Stimulated activated CD4-positive, alpha-beta T cell treated with anti-CD3 and anti-CD28 coated beads, Interleukin-2, amount 100 ng/mL, for 48 hours (primary cell): ENCODE results near the gene GET3.

Experiments used
- DNase-seq, 2 donors: peaks; one replicate each; pipeline ENCODE4 v3.0.0-alpha.2; 2020

GET3 gene

GRCh38 chr19:12754465-12755196, 17.3 kb downstream of the GET3 start:
- DNase-seq: no peak

GRCh38 chr19:12756150-12756883, 19.0 kb downstream of the GET3 start:
- DNase-seq: no peak

DNA sequence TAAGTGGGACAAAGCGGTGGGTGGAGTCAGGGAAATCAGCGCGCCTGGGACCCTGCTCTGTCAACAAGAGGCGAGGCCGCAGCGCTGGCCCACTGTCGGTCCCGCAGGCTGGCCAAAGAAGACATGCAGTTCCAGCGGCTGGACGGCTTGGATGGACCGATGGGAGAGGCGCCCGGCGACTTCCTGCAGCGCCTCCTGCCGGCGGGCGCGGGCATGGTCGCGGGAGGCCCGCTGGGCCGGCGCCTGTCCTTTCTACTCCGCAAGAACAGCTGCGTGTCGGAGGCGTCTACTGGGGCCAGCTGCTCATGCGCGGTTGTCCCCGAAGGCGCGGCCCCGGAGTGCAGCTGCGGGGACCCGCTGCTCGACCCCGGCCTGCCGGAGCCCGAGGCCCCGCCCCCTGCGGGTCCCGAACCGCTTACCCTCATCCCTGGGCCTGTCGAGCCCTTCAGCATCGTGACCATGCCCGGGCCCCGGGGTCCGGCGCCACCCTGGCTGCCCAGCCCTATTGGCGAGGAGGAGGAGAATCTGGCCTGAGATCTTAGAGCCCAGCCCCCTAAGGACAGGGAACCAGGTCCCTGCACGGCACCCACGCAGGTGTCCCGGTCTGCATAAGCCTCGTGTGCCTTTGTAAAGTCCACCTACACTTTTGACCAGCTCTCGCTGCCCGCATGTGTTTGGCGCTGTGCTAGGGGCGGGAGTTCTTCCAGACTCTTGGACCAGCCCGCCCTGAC, 20.4 kb downstream of the GET3 start:
- peak; percentile 71 to 78 for DNase-seq

DNA sequence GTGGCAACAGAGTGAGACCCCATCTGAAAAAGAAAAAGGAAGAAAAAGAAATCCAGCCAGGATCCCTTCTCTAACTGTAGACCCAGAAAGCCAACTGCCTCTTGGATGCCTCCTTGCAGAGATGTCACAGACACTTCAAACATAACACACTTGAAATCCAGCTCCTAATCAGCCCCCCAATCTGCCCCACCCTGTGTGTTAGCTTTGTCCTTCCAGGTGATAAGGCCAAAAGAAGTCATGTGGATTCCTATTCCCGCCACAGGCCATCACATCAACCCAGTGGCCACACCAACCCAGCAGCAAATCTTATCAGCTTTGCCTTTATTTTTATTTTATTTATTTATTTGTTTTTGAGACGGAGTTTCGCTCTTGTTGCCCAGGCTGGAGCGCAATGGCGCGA, 22.4 kb downstream of the GET3 start:
- DNase-seq: no peak

- no peak for DNase-seq
Measured at GRCh38 chr19:12763100-12763499, 25.8 kb downstream of the GET3 start.

GRCh38 chr19:12764698-12765097, 27.4 kb downstream of the GET3 start:
- no peak for DNase-seq

- DNase-seq: peak in 1 of 2 donors; percentile 92
Measured at GRCh38 chr19:12766051-12766521, 28.8 kb downstream of the GET3 start.

DNA sequence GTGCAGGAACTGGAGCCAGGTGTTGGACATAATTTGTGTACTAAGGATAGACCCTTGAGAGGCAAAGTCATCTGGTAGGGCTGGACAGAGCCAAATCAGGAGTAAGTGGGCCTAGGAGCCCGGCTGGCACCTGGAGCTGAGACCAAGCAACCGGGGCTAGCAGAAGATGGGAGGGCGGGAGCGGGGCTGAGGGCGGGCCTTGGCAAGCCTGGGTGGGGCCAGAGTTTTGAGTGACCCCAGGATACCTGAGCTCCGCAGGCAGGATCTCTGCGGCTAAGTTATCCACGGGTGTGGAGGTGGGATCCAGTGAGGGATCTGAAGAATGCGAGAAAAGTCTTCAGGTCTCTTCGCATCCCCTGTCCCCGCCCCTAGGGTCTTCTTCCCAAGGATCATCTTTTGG, 29.9 kb downstream of the GET3 start:
- DNase-seq: no peak

- DNase-seq: no peak
Measured at GRCh38 chr19:12767666-12768065, 30.4 kb downstream of the GET3 start.

DNA sequence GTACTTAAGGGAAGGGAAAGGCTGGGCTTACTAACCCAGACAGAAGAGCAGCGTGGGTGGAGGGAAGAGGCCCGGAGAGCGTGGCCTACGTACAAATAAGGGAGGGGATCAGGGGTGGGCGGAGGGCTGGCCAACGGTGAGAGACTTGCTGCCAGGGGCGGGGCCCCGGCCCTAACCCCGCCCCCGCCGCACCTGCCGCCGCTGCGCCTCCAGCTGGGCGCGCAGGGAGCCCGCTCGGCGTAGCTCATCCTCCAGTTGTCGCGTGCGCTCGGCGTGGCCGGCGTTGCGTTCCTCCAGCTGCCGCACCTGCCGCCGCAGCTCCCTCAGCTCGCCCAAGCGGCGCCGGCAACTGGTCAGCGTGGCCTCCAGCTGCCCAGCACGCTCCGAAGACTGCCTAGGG, 32.4 kb downstream of the GET3 start:
- peak; percentile 33 to 48 for DNase-seq

GRCh38 chr19:12770922-12771321, 33.6 kb downstream of the GET3 start:
- no peak for DNase-seq

- DNase-seq: no peak
Measured at GRCh38 chr19:12772323-12772722, 35.0 kb downstream of the GET3 start.

DNA sequence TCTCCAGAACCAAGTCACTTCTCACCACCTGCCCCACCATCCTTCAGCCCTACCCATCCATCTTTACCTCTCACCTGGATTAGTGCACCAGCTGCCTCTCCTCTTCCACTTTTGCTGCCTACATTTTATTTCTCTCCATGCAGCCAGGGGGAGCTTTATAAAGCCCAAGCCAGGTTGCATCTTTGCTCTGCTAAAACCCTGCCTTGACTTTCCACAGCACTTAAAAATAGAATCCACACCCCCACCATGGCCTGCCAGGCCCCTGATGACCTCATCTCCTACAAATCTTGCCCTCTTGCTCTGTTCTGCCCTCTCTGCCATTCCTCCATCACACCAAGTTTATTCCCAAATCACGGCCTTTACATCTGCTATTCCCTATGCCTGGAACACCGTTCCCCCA, 36.3 kb downstream of the GET3 start:
- no peak for DNase-seq

DNA sequence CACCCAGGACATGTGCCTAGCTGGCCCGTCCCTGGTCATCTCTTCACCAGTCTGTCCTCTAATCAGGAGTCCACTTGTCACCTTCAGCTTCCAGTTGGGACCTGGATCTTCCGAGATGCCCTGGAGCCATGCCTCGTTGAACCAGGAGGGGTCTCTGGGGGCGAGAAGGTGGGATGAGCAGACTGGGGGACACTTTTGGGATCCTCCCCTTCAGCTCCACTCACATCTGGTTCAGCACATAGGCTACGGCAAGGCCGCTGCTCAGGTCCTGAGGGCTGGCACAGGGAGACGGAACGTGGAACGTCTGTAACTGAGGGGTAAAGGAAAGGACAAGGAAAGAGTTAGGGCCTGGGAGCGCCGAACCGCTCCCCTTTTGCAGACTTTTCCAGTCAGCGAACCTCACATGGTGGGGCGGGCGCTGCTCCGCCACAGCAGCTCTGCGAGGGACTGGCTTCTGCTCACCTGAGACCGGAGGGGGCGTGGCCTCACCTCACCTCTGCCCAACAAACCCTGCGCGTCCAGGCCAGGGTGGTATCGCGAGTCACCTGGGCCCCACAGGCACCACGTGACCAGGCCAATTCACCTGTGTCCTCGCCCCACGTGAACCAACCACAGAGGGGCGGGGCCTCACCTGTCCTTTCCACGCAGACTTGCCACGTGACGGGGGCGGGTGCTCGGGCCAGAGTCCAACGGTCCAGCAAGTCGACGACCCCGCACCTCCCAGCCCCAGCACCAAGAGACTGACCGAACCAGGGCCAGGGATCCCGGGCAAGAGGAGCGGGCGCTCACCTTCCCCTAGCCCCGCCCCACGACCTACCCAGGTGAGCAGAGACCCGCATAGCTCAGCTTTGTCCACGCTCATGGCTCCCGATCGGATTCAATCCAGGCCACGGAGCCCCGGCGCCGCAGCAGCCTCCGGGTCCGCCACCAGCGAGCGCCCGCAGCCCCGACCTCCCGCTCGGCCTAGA, 37.6 kb downstream of the GET3 start, which contains the start of gene HOOK2:
TSS of gene HOOK2 (minus strand) at position 965 of the 968 bp plus-strand sequence. CDS start at position 862, 103 bp downstream.
- no peak for DNase-seq

- DNase-seq: peak; percentile 84 to 87
Measured at GRCh38 chr19:12777217-12778016, 40.1 kb downstream of the GET3 start.

DNA sequence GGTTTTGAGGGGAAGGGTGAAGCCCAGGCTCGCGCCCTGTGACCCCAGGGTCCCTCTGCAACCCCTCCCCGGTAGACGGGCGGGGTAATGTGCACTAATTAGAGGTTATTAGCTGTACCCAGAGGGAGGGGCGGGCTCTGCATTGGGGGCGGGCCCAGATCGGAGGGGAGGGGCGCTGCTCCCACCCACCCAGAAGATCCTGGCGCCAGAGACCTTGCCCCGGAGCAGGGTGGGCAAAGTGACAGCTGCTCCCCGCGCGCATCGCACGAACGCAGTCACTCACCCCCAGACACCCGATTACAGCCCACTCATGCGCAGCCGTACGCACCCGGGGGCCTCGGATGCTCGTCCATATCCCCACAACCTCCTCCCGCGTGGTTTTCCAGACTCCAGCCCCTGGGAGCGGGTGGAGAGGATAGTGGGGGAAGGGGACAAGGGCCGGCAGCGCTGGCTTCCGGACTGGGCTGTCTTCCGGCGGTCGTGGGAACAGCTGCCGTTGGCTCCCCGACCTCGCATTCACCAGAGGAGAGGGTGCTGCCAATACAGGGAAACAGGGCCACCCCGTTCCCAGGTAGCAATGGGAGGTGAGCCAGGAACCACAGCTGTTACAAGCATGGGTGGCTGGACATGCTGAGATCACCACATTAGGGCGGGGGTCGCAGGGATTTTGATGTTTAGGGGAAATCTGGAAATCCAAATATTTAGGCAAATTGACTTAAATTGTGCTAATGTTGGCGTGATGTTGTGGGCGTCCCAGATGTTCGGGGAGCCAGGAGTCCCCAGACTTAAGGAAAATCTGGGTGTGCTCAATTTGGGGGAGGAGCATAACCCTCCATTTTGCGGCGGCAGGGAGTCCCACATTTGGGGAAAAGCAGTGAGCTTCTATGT, 41.0 kb downstream of the GET3 start:
- DNase-seq: peak in 1 of 2 donors; percentile 48

- DNase-seq: no peak
Measured at GRCh38 chr19:12778905-12779161, 41.5 kb downstream of the GET3 start.

GRCh38 chr19:12779162-12779993, 42.1 kb downstream of the GET3 start:
- DNase-seq: no peak

DNA sequence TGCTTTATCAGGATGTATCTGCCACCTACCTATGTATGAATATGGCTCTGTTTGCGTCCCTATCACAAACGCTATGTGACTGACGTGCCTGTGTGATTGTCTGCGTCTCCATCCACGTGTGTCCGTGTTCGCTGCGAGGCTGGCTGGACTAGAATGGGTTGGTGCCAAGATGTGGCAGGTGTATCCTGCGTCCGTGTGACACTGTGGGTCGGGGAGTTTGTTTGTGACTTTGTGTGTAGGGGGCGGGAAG, 44.8 kb downstream of the GET3 start:
- DNase-seq: no peak
